ENCODE data around the gene KLHL12. TPM values are rescaled to one million over a fixed set of nuclear protein-coding genes. Genes with fewer than 3 reads are reported as not detected.
A peak's percentile ranks its signal among the peaks of the same experiment; 100 is the strongest.

Gene KLHL12
- total RNA-seq, 1 donor from 2014 or later: 25.3 TPM

GRCh38 chr1:202862679-202863560, 64.1 kb downstream of the KLHL12 start:
- DNase-seq (no peak), ATAC-seq (no peak)
- H3K36me3 ChIP-seq: no peaks in the 10 kb centered on the region
- no peak for TF ChIP-seq CTCF (IDR thresholded peaks at IDR 0.05)
- peaks cover 18% of the 10 kb centered on the region for H3K4me1 ChIP-seq
- H3K4me3 ChIP-seq: no peak overlapping the region
- no peak overlapping the region for H3K27ac ChIP-seq
- H3K9me3 ChIP-seq: no peaks in the 10 kb centered on the region
- peaks cover 4% of the 10 kb centered on the region for H3K27me3 ChIP-seq (ENCODE audit: low read depth)
- intact Hi-C loops (cut with DNase I): no loop called here

- Histone ChIP-seq H3K27ac (no peak overlapping the region), H3K4me3 (peak overlapping the region; percentile 78), H3K27me3 (ENCODE audit: low read depth) (no peaks in the 10 kb centered on the region), H3K9me3 (no peaks in the 10 kb centered on the region), H3K36me3 (no peaks in the 10 kb centered on the region), H3K4me1 (peaks cover 18% of the 10 kb centered on the region)
- peak; percentile 98 to 99 for ATAC-seq
- DNase-seq: peak; percentile 95
- no peak for TF ChIP-seq CTCF (IDR thresholded peaks at IDR 0.05)
- intact Hi-C loops (cut with DNase I): no loop called here
Observed at GRCh38 chr1:202861420-202862132, 65.5 kb downstream of the KLHL12 start.

- peak overlapping the region; percentile 41 for H3K27ac ChIP-seq
Observed at GRCh38 chr1:202860744-202861419, 66.2 kb downstream of the KLHL12 start.

GRCh38 chr1:202858789-202859414, 68.1 kb downstream of the KLHL12 start:
- Histone ChIP-seq H3K4me1 (peaks cover 18% of the 10 kb centered on the region), H3K27ac (peak overlapping the region; percentile 60), H3K9me3 (no peaks in the 10 kb centered on the region), H3K4me3 (no peak overlapping the region), H3K36me3 (no peaks in the 10 kb centered on the region), H3K27me3 (ENCODE audit: low read depth) (no peaks in the 10 kb centered on the region)
- no peak for TF ChIP-seq CTCF (IDR thresholded peaks at IDR 0.05)
- intact Hi-C loops (cut with DNase I): no loop called here
- ATAC-seq (no peak), DNase-seq (no peak)

More at GRCh38 chr1:202860744-202861419, 66.2 kb downstream of the KLHL12 start:
- peak; percentile 87 to 92 for ATAC-seq
- intact Hi-C loops (cut with DNase I): no loop called here
- Histone ChIP-seq H3K36me3 (no peaks in the 10 kb centered on the region), H3K4me1 (peaks cover 18% of the 10 kb centered on the region), H3K4me3 (peak overlapping the region; percentile 78), H3K27me3 (ENCODE audit: low read depth) (no peaks in the 10 kb centered on the region), H3K9me3 (no peaks in the 10 kb centered on the region)
- TF ChIP-seq CTCF (IDR thresholded peaks at IDR 0.05): no peak
- DNase-seq: peak; percentile 83

GRCh38 chr1:202858331-202858730, 68.7 kb downstream of the KLHL12 start:
- Histone ChIP-seq H3K4me3 (no peak overlapping the region), H3K27me3 (ENCODE audit: low read depth) (no peaks in the 10 kb centered on the region), H3K9me3 (no peaks in the 10 kb centered on the region), H3K27ac (peak overlapping the region; percentile 60), H3K4me1 (peaks cover 18% of the 10 kb centered on the region), H3K36me3 (no peaks in the 10 kb centered on the region)
- intact Hi-C loops (cut with DNase I): no loop called here
- no peak for DNase-seq
- no peak for TF ChIP-seq CTCF (IDR thresholded peaks at IDR 0.05)
- no peak for ATAC-seq

All from lower lobe of right lung (tissue), 2 donors.